HG02759 (cell line): ENCODE data around the gene PTPRT.

Experiments used
- ATAC-seq: cut with Tn5 transposase; IDR thresholded peaks from one replicate; pipeline ENCODE4 v1.9.1; 2021; ENCODE audit warnings: mild to moderate bottlenecking, moderate library complexity; ENCODE audit not compliant: unreplicated experiment

The PTPRT gene

GRCh38 chr20:43189554-43190331 is at the start of gene PTPRT:
PTPRT (minus strand) TSS chr20:43189906; CDS start chr20:43189733, 173 bp downstream.
- ATAC-seq, result no peak

DNA sequence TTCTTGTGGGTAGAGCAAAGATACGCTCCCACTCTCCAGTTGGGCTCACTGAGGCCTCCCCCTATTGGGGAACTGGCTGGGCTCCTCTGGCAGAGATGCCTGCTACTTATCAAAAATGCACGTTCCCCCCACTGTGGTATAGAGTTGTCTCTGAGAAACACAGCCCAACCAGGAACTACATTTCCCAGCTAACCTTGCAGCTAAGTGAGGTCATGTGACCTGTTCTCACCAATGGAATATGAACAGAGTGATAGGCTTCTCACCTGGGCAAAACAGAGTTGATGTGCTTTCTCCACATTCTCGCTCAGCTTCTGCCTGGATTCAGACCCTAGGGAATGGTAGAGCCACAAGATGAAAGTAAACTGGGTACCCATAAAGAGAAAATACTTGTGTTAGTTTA is 49.1 kb upstream of the PTPRT start:
- no peak for ATAC-seq

GRCh38 chr20:43238266-43238665 is 48.6 kb upstream of the PTPRT start:
- no peak for ATAC-seq

- no peak for ATAC-seq
These were observed 48.0 kb upstream of the PTPRT start for GRCh38 chr20:43237651-43238168.

GRCh38 chr20:43235998-43236397 is 46.3 kb upstream of the PTPRT start:
- no peak for ATAC-seq

GRCh38 chr20:43231829-43232228 is 42.1 kb upstream of the PTPRT start:
- ATAC-seq, result no peak

GRCh38 chr20:43229696-43230095 is 40.0 kb upstream of the PTPRT start:
- ATAC-seq, result no peak

GRCh38 chr20:43220612-43221011 is 30.9 kb upstream of the PTPRT start:
- ATAC-seq, result no peak

GRCh38 chr20:43210901-43211300 is 21.2 kb upstream of the PTPRT start:
- ATAC-seq, result no peak

DNA sequence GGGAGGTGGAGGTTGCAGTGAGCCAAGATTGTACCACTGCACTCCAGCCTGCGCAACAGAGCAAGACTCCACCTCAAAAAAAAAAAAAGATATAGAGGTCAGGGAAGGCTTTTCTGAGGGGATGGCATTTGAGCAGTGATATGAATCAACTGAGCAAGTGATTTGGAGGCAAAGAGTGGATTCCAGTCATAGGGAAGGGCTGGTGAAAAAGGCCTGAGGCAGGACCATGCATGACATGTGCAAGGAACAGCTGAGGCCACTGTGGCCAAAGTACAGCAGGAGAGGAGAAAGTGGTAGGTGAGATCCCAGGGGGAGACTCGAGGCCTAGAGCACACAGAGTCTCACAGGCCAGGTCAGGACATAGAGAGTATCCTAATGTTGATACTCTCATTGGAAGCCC is 20.1 kb upstream of the PTPRT start:
- no peak for ATAC-seq

DNA sequence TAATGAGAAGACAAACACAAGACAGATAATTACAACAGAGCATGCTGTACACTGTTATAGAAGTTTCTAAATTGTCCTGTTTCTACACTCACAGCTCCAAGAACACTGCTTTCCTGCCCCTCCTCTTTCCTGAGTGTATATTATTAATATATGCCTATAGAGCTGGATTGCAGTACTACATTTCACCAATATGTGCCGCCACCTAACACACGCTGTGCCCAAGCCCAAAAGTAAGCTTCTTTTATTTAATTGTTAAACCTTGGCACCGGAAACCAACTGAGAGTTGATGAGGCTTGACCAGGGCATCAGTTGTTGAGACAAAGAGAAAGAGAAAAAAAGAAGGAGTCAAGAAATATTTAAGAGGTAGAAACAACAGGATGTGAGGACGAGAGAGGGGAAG is 16.0 kb upstream of the PTPRT start:
- no peak for ATAC-seq

DNA sequence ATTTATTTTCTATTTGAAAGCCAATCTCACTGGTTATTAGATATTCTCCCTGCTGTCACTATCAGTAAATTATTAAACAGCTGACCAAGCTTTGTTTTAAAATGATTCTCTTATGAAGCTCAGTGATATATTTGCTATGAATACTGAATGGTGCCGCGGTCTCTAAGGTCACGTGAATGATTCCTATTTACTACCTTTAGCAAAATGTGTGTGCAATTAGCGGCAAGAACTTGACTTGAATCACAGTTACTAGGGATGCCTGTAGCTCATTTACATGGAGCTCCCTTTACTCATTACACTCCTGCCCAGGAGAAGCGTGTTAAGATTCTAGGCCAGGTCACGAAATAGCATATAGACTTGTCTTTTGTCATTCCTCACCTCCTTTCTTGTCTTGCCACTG is 12.4 kb upstream of the PTPRT start:
- ATAC-seq, result no peak

DNA sequence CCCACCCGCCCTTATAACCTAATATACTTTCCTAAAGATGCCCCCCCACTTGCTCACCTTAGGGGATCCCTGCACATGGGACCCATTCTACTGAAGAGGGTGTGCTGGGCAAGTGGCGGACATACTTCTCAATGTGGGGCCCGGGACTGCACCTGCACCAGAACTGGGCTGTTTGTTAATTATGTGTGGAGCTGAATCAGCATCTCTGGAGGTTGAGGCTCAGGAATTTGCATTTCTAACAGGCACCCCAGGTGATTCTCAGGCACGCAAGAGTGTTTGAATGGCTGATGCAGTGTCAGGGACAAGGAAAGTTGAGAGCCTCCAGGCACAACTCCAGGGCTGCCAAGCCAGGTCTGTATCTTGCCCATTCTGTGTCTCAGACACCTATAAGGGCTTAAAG is 8.9 kb upstream of the PTPRT start:
- ATAC-seq, result no peak

DNA sequence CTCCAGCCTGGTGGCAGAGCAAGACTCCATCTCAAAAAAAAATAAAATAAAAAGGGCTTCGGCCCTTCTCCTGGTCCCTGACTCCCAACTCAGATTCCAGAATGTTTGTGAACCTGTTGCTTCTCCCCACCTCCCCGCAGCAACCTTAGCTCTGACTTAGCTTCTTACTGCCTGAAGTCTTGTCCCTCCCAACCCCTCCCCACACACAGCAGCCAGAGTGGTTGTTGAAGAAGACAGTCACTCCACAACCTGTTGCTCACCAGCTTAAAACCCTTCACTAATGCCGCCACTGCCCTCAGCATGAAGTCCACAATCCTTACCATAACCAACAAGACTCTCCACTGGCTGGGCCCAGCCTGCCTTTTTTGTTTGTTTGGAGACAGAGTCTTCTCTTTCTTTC is 6.5 kb upstream of the PTPRT start:
- ATAC-seq, result no peak

DNA sequence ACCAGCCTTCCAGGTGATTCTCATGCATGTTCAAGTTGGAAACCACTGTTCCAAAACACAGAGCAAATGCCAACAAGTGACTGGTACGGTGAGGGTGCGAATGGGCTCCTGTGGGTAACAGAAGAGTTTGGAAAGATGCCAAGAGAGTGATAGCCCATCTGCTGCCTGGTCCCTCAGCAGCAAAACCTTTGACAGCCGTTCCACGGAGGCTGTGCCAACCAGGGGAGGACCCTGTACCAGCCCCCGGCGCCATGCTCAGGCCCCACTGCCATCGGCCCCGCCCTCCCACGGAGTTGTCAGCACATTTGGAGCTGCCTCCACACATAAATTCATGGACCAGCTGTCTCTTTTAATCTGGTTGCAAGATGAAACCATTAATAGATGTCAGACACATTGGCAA is 4.4 kb upstream of the PTPRT start:
- ATAC-seq, result no peak

- ATAC-seq, result no peak
These were observed 3.7 kb upstream of the PTPRT start for GRCh38 chr20:43193443-43193842.

- ATAC-seq, result no peak
These were observed 2.5 kb upstream of the PTPRT start for GRCh38 chr20:43191946-43192863.

- ATAC-seq, result no peak
These were observed 1.4 kb upstream of the PTPRT start for GRCh38 chr20:43191143-43191542.

DNA sequence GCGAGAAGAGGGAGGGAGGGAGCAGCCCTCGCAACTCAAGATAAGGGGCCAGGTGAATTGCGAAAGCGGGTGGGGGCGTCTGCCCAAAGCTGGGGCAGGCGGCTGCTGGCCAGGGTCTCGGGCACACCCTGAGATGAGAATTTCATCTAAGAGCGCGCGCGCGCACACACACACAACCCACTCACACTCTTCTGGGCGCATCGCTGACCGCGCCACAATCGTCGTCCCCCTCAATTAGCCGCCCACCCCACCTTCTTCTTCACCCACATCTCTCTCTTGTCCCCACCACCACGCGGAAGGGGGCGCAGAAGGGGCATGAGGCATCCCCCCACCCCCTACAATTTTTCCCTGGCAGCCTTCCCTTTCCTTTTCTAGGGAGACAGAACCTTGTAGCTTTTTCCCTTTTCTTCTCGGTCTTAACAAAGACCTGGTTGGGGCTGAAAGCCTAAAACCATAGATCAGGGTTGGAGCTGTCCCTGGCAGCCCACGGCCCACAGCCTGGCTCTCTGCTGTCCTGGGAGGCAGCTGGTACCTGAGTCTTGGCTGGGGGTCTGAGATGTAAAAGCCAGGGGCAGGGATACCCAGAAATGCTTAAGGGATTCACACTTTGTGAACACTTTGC is 737 bp upstream of the PTPRT start:
- no peak for ATAC-seq

- no peak for ATAC-seq
These were observed 699 bp downstream of the PTPRT start for GRCh38 chr20:43188861-43189553.

DNA sequence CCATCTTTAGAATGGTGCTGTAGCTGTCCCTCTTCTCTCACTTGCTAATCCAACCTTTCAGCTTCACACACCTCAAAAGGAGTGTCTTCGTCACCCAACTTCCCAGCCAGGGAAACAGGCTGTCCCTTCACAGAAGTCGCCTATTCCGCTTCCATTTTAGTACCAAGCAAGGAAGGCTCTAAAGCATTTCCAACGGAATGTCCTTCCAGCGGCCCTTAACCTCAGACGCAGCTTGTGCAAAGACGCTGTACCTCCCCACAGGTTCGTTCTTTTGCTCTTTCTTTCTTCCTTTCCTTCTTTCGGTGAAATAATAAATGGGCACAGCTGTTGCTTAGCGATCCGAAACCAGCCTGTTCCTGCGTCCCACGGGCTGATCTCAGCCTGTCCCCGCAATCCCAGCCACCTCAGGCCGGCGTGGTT is 1.5 kb downstream of the PTPRT start:
- ATAC-seq, result no peak
